Cerebellar nuclear complex (tissue), 1 donor: ENCODE measurements around the gene SNX8.

Source experiments
- DNase-seq, 2 experiments: peaks; one replicate each; lab custom pipeline; 2025; lab: John Stamatoyannopoulos, UW

Gene SNX8

GRCh38 chr7:2202901-2203765, 111.1 kb downstream of the SNX8 start:
- no peak for DNase-seq

GRCh38 chr7:2202361-2202761, 111.9 kb downstream of the SNX8 start:
- no peak for DNase-seq
